Osteoblast (primary cell): ENCODE measurements around the gene PRM2. TPM values are rescaled to one million over a fixed set of nuclear protein-coding genes. Genes with fewer than 3 reads are reported as not detected.

ENCODE experiments used
- DNase-seq: peaks from one replicate; pipeline ENCODE4 v3.0.0; 2011; ENCODE audit warnings: low spot score, mixed read lengths; ENCODE audit not compliant: insufficient read length; ENCODE audit errors: missing footprints
- H2AFZ ChIP-seq: 2 replicates; pipeline ENCODE4 v1.6.0; 2011; ENCODE audit warnings: mild to moderate bottlenecking, low read length
- H3K27ac ChIP-seq: 2 replicates; pipeline ENCODE4 v1.5.1; 2011; ENCODE audit warnings: mild to moderate bottlenecking, low read depth, low read length, moderate library complexity
- H3K27me3 ChIP-seq: 2 replicates; pipeline ENCODE4 v1.6.0; 2012; ENCODE audit warnings: mild to moderate bottlenecking, control low read depth, inconsistent platforms, low read length, moderate library complexity; ENCODE audit not compliant: insufficient read depth
- H3K36me3 ChIP-seq: 2 replicates; pipeline ENCODE4 v1.5.1; 2011; ENCODE audit warnings: mild to moderate bottlenecking, low read length, control low read depth, moderate library complexity; ENCODE audit not compliant: insufficient read depth
- H3K4me1 ChIP-seq: 2 replicates; pipeline ENCODE4 v1.5.1; 2011; ENCODE audit warnings: mild to moderate bottlenecking, low read length, control low read depth, moderate library complexity; ENCODE audit not compliant: insufficient read depth
- H3K4me2 ChIP-seq: 2 replicates; pipeline ENCODE4 v1.6.0; 2011; ENCODE audit warnings: mild to moderate bottlenecking, low read length; ENCODE audit not compliant: insufficient read depth
- H3K4me3 ChIP-seq: fragments of 200-600 bp; sonication (generic); 3 replicates; pipeline ENCODE4 v1.5.1; 2012; ENCODE audit warnings: mild to moderate bottlenecking, low read length, inconsistent platforms; ENCODE audit not compliant: insufficient read depth
- H3K79me2 ChIP-seq: 2 replicates; pipeline ENCODE4 v1.6.0; 2012; ENCODE audit warnings: mild to moderate bottlenecking, low read length, control low read depth, inconsistent platforms; ENCODE audit not compliant: insufficient read depth
- H3K9me3 ChIP-seq: 2 replicates; pipeline ENCODE4 v1.5.1; 2011; ENCODE audit warnings: low read depth, low read length, control low read depth
- H4K20me1 ChIP-seq: 2 replicates; pipeline ENCODE4 v1.6.0; 2012; ENCODE audit warnings: mild to moderate bottlenecking, low read length, control low read depth; ENCODE audit not compliant: insufficient read depth
- CTCF ChIP-seq: IDR thresholded peaks from 2 replicates; pipeline ENCODE4 v1.5.1; 2011; ENCODE audit warnings: mild to moderate bottlenecking, low read depth, low read length, moderate library complexity; ENCODE audit errors: extremely low read depth
- total RNA-seq: library from RNA; depleted of rRNA; stranded (reverse); fragments of >200 nt; gene quantifications from 2 replicates; pipeline ENCODE4 v1.2.3, GENCODE V29; 2012

Gene PRM2
- total RNA-seq, 1 donor: not detected

- no peaks in the 10 kb centered on the region for H4K20me1 ChIP-seq
- H3K9me3 ChIP-seq: no peaks in the 10 kb centered on the region
- no peak for DNase-seq
- H3K27ac ChIP-seq: no peak overlapping the region
- no peak overlapping the region for H3K4me3 ChIP-seq
- no peaks in the 10 kb centered on the region for H3K27me3 ChIP-seq
- no peaks in the 10 kb centered on the region for H3K36me3 ChIP-seq
- no peak overlapping the region for H2AFZ ChIP-seq
- no peak overlapping the region for H3K4me2 ChIP-seq
- H3K79me2 ChIP-seq: no peaks in the 10 kb centered on the region
- no peak for TF ChIP-seq CTCF
- peaks cover 10% of the 10 kb centered on the region for H3K4me1 ChIP-seq
These were observed 22.0 kb upstream of the PRM2 start for GRCh38 chr16:11298143-11298900.

GRCh38 chr16:11297492-11298142 is 21.3 kb upstream of the PRM2 start:
- Histone ChIP-seq H2AFZ (peak overlapping the region; percentile 73), H3K27ac (no peak overlapping the region), H3K27me3 (peaks cover 4% of the 10 kb centered on the region), H3K4me2 (peak overlapping the region; percentile 82), H3K36me3 (no peaks in the 10 kb centered on the region), H3K4me3 (peak overlapping the region; percentile 48), H3K4me1 (peaks cover 10% of the 10 kb centered on the region), H3K79me2 (no peaks in the 10 kb centered on the region), H4K20me1 (no peaks in the 10 kb centered on the region), H3K9me3 (no peaks in the 10 kb centered on the region)
- DNase-seq: peak; percentile 90
- no peak for TF ChIP-seq CTCF

GRCh38 chr16:11296706-11297491 is 20.6 kb upstream of the PRM2 start:
- DNase-seq: peak; percentile 1
- no peak overlapping the region for H3K27ac ChIP-seq
- H3K4me1 ChIP-seq: peaks cover 10% of the 10 kb centered on the region
- TF ChIP-seq CTCF: no peak
- no peaks in the 10 kb centered on the region for H3K79me2 ChIP-seq
- peak overlapping the region; percentile 73 for H2AFZ ChIP-seq
- no peaks in the 10 kb centered on the region for H4K20me1 ChIP-seq
- peak overlapping the region; percentile 82 for H3K4me2 ChIP-seq
- H3K4me3 ChIP-seq: peak overlapping the region; percentile 48
- H3K27me3 ChIP-seq: peaks cover 7% of the 10 kb centered on the region
- H3K36me3 ChIP-seq: no peaks in the 10 kb centered on the region
- no peaks in the 10 kb centered on the region for H3K9me3 ChIP-seq

GRCh38 chr16:11296351-11296705 is 20.0 kb upstream of the PRM2 start:
- no peak for TF ChIP-seq CTCF
- no peaks in the 10 kb centered on the region for H3K79me2 ChIP-seq
- peaks cover 12% of the 10 kb centered on the region for H3K27me3 ChIP-seq
- H2AFZ ChIP-seq: no peak overlapping the region
- H4K20me1 ChIP-seq: no peaks in the 10 kb centered on the region
- H3K27ac ChIP-seq: no peak overlapping the region
- H3K9me3 ChIP-seq: no peaks in the 10 kb centered on the region
- H3K4me2 ChIP-seq: no peak overlapping the region
- H3K4me1 ChIP-seq: peaks cover 10% of the 10 kb centered on the region
- H3K4me3 ChIP-seq: no peak overlapping the region
- DNase-seq: no peak
- no peaks in the 10 kb centered on the region for H3K36me3 ChIP-seq
